ENCODE results near the gene DNTTIP2.
"Not testable (repeated sequence)": the region's sequence is repeated elsewhere in the genome, so short reads cannot be mapped to it uniquely, and the experiment has no call there.

The DNTTIP2 gene

GRCh38 chr1:93840956-93841482 is 38.0 kb downstream of the DNTTIP2 start:
- DNase-seq = no peak

- peak; percentile 39 for DNase-seq
These were observed 39.3 kb downstream of the DNTTIP2 start for GRCh38 chr1:93839753-93840152.

DNA sequence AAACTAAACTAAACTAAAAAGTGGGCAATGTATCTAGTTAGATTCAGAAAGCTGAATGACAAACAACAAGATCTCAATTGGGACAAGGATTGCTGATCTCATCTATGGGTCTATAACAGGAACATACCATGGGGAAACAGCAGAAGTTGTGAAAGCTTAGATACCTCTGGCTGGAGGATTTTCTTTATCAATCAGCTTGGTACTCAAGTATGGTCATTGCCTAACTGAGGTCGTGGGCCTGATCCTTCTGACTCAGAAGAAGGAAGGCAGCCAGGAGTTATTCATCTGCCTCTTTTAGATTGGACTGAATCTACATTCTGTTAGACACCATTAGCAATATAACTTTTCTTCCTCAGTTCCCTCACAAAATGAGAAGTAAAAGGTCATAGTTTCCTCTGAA is 39.7 kb downstream of the DNTTIP2 start:
- peak; percentile 57 for DNase-seq

- no peak for DNase-seq
These were observed 41.0 kb downstream of the DNTTIP2 start for GRCh38 chr1:93837961-93838360.

DNA sequence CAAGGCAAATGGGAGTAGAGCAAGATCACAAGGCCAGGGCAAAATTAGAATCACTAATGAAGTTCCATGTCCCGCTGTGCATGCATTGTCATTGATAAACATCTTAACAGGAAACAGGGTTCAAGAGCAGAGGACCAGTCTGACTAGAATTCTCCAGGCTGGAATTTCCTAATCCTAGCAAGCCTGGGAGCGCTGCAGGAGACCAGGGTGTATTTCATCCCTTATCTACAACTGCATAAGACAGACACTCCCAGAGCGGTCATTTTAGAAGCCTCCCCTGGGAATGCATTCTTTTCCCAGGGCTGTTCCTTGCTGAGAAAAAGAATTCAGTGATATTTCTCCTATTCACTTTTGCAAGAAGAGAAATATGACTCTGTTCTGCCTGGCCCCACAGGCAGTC is 45.7 kb downstream of the DNTTIP2 start:
- not testable (repeated sequence) for DNase-seq

- no peak for DNase-seq
These were observed 49.9 kb downstream of the DNTTIP2 start for GRCh38 chr1:93829061-93829460.

DNA sequence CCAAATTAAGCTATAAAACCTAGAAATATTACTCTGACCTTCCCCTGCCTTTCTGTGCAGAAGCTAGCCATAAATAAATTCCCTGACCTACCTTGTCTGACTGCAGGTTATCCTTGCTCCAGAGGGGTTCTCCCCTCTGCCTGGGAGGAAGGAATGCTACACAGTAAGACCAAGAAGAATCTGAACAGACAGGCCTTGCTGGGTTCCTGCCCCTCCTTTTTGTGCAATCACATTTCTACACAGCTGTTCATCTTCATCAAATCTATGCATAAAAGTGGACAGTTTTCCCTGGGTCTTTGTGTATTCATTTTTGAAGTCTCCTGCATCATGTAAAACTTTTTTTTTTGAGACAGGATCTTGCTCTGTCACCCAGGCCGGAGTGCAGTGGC is 50.6 kb downstream of the DNTTIP2 start:
- DNase-seq = no peak

DNA sequence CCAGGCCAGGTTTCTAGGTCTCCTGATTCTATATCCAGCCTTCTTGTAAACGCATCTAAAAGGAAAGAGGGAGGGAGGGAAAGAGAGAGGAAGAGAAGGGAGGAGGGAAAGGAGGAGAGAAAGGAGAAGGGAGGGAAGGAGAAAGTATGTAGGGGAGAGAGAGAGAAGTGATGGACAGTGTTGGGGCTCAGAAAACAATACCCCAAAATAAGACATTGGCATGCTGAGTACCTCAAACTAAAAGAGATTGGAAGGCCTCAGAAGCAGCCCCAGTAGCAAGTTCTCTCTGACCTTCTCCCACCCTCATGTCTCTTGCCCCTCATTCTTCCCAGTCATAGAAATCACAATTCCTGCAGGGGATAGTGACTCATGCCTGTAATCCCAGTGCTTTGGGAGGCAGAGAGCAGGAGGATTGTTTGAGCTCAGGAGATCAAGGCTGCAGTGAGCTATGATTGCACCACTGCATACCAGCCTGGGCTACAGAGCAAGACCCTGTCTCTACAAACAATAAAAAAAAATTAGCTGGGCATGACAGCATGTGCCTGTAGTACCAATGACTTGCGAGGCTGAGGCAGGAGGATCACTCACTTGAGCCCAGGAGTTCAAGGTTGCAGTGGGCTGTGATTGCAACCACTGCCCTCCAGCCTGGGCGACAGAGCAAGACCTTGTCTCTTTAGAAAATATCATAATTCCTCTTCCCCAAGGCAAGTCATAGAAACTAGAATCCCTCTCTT is 51.2 kb downstream of the DNTTIP2 start:
- no peak for DNase-seq

DNA sequence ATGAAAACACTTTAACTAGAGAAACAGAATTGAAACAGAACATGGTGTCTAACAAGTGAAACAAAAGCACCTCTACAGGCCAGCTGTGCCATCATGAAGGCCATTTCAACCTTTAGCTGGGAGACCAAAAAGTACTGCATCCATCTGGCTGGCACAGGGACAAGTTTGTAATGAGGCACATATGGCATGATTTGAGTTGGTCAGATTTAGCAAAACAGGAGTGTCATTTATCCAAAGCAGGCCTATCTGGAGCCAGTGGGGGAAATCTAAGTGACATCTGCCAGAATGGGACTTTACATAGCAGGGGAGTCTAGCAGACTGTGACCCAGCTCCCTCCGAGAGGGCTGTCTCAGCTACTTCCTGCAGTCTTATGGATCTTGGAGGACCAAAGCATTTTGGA is 51.9 kb downstream of the DNTTIP2 start:
- DNase-seq = no peak

- no peak for DNase-seq
These were observed 54.2 kb downstream of the DNTTIP2 start for GRCh38 chr1:93824834-93825233.

DNA sequence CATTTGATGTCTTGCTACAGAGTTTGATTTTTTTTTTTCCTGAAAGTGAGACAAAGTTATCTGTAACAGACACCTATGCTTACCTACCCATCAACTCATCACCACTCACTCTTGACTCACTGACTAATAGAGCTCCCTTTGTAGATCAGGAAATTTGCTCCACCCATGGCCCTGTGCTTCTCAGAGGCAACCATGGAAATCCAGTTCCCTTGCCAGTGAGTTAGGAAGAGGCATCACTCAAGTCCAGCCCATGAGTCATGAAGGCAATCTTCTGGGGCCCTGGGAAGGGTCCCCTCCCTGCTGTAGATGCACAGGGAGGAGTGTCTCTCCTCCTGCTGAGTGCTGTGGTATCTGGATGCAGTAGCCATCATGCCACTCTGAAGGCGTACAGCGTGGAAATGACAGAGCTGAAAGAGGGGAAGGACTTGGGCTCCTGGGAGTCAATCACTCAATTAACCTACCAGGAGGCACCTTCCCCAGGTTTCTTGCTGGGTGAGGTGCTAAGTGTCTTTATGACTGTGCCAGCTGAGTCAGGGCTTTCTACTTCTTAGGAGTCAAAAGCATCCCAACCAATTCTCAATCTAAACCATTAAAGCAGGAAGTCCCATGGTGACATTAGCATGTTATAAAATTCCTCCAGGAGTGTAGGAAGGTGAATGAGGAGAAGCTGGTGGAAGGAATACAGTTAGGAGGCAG is 56.1 kb downstream of the DNTTIP2 start:
- DNase-seq = no peak

- no peak for DNase-seq
These were observed 57.4 kb downstream of the DNTTIP2 start for GRCh38 chr1:93821423-93822144.

GRCh38 chr1:93820554-93821422 is 58.2 kb downstream of the DNTTIP2 start:
- DNase-seq = no peak

DNA sequence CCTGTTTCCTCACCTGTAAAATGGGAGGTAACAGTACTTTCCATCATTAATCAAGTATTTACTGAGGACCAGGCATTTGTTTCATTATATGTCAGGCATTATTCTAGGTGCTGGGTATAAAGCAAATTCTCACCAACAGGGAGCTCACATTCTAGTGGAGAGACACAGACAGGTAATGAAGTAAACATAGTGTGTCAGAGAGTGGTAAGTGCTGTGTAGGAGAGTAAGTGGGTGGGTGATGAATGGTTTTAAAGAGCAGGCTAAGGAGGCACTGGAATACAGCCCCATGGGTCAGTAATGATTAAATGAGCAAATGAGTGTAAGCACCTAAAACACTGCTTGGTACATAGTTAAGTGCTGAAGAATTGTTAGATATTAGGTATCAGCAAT is 60.4 kb downstream of the DNTTIP2 start:
- no peak for DNase-seq

DNA sequence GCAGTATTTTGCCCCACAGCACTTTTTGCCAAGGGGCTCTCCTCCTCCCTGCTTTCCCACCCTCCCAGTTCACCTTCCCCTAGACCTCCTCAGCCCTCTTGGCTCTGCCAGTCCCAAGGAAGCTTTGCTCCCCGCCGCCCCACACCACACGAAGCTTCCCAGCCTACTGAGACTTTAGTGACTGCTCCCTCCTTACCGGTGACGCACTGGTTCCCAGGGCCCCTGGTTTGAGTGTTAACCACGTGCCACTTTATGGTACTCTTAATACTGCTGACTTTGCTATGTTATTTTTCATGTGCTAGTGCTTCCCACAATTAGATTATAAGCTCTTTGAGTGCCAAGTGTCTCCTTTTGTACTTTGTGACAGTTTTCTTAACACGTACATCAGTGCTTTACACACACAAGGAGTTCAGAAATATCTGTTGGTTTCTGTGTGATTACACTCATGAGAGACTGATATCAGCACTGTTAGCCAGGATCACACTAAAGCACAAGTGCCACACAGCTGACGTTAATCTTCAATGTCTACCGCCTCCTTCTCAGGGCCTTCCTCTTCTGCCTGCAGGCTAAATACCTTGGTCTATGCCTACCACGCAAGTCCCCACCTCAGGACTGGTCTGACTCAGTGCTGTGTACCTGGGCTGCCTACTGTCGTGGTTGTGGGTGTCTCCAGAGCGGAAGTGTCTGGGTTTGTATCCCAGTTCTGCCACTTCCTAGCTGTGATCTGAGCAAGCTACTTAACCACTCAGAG is 61.0 kb downstream of the DNTTIP2 start:
- DNase-seq = peak; percentile 62

GRCh38 chr1:93816970-93817678 is 61.9 kb downstream of the DNTTIP2 start:
- no peak for DNase-seq
